GM18520 (cell line): ENCODE results near the gene MAP3K7.

Experiments used
- ATAC-seq: cut with Tn5 transposase; IDR thresholded peaks from one replicate; pipeline ENCODE4 v1.9.1; 2021; ENCODE audit not compliant: unreplicated experiment

Gene MAP3K7

GRCh38 chr6:90533615-90534336, 53.1 kb downstream of the MAP3K7 start:
- ATAC-seq, result no peak

- no peak for ATAC-seq
Observed at GRCh38 chr6:90530882-90531281, 56.0 kb downstream of the MAP3K7 start.

- ATAC-seq, result no peak
Observed at GRCh38 chr6:90525421-90525820, 61.5 kb downstream of the MAP3K7 start.

- ATAC-seq, result no peak
Observed at GRCh38 chr6:90523779-90524310, 63.0 kb downstream of the MAP3K7 start.

- no peak for ATAC-seq
Observed at GRCh38 chr6:90521955-90522354, 64.9 kb downstream of the MAP3K7 start.

GRCh38 chr6:90516074-90516660, 70.7 kb downstream of the MAP3K7 start:
- no peak for ATAC-seq

- no peak for ATAC-seq
Observed at GRCh38 chr6:90514496-90514895, 72.4 kb downstream of the MAP3K7 start.

- ATAC-seq, result no peak
Observed at GRCh38 chr6:90508753-90509152, 78.1 kb downstream of the MAP3K7 start.

GRCh38 chr6:90502866-90503407, 83.9 kb downstream of the MAP3K7 start:
- ATAC-seq, result peak; percentile 56

GRCh38 chr6:90502381-90502780, 84.5 kb downstream of the MAP3K7 start:
- no peak for ATAC-seq

GRCh38 chr6:90500458-90500857, 86.4 kb downstream of the MAP3K7 start:
- no peak for ATAC-seq

- no peak for ATAC-seq
Observed at GRCh38 chr6:90497411-90497810, 89.5 kb downstream of the MAP3K7 start.

- no peak for ATAC-seq
Observed at GRCh38 chr6:90496258-90497016, 90.4 kb downstream of the MAP3K7 start.

- no peak for ATAC-seq
Observed at GRCh38 chr6:90495216-90495817, 91.6 kb downstream of the MAP3K7 start.

GRCh38 chr6:90494067-90494780, 92.6 kb downstream of the MAP3K7 start:
- no peak for ATAC-seq

- ATAC-seq, result no peak
Observed at GRCh38 chr6:90493332-90493731, 93.5 kb downstream of the MAP3K7 start.

- no peak for ATAC-seq
Observed at GRCh38 chr6:90492798-90493197, 94.1 kb downstream of the MAP3K7 start.

- no peak for ATAC-seq
Observed at GRCh38 chr6:90492369-90492768, 94.5 kb downstream of the MAP3K7 start.

- no peak for ATAC-seq
Observed at GRCh38 chr6:90490030-90490716, 96.7 kb downstream of the MAP3K7 start.

- no peak for ATAC-seq
Observed at GRCh38 chr6:90488816-90489215, 98.1 kb downstream of the MAP3K7 start.
